GM19240 (cell line): ENCODE results near the gene SYNPO.

ENCODE experiments used
- DNase-seq: peaks from one replicate; pipeline ENCODE4 v3.0.0; 2011; ENCODE audit warnings: low spot score; ENCODE audit not compliant: insufficient read length

The SYNPO gene

GRCh38 chr5:150607991-150608390 lies 32.5 kb upstream of the SYNPO start:
- DNase-seq = no peak

- no peak for DNase-seq
Observed at GRCh38 chr5:150608991-150609390, 31.5 kb upstream of the SYNPO start.

GRCh38 chr5:150609843-150610584 lies 30.4 kb upstream of the SYNPO start:
- no peak for DNase-seq

GRCh38 chr5:150611026-150611425 lies 29.4 kb upstream of the SYNPO start:
- DNase-seq = no peak

- no peak for DNase-seq
Observed at GRCh38 chr5:150612405-150612804, 28.1 kb upstream of the SYNPO start.

GRCh38 chr5:150612905-150613670 lies 27.4 kb upstream of the SYNPO start:
- DNase-seq = no peak

GRCh38 chr5:150613991-150614660 lies 26.3 kb upstream of the SYNPO start:
- DNase-seq = no peak

- DNase-seq = no peak
Observed at GRCh38 chr5:150614661-150615060, 25.8 kb upstream of the SYNPO start.

GRCh38 chr5:150615141-150615699 lies 25.2 kb upstream of the SYNPO start:
- DNase-seq = no peak

GRCh38 chr5:150616024-150616470 lies 24.4 kb upstream of the SYNPO start:
- DNase-seq = no peak

GRCh38 chr5:150616506-150616905 lies 24.0 kb upstream of the SYNPO start:
- DNase-seq = no peak

- DNase-seq = no peak
Observed at GRCh38 chr5:150618163-150618562, 22.3 kb upstream of the SYNPO start.

GRCh38 chr5:150618588-150619281 lies 21.7 kb upstream of the SYNPO start:
- no peak for DNase-seq

GRCh38 chr5:150619359-150620230 lies 20.9 kb upstream of the SYNPO start:
- DNase-seq = no peak

- DNase-seq = no peak
Observed at GRCh38 chr5:150621301-150621700, 19.2 kb upstream of the SYNPO start.

GRCh38 chr5:150622157-150622556 lies 18.3 kb upstream of the SYNPO start:
- DNase-seq = no peak

- peak; percentile 52 for DNase-seq
Observed at GRCh38 chr5:150623152-150623877, 17.1 kb upstream of the SYNPO start.

GRCh38 chr5:150623878-150624216 lies 16.6 kb upstream of the SYNPO start:
- no peak for DNase-seq

- DNase-seq = no peak
Observed at GRCh38 chr5:150624334-150625163, 15.9 kb upstream of the SYNPO start.
